ENCODE measurements around the gene AGO3.

DNA sequence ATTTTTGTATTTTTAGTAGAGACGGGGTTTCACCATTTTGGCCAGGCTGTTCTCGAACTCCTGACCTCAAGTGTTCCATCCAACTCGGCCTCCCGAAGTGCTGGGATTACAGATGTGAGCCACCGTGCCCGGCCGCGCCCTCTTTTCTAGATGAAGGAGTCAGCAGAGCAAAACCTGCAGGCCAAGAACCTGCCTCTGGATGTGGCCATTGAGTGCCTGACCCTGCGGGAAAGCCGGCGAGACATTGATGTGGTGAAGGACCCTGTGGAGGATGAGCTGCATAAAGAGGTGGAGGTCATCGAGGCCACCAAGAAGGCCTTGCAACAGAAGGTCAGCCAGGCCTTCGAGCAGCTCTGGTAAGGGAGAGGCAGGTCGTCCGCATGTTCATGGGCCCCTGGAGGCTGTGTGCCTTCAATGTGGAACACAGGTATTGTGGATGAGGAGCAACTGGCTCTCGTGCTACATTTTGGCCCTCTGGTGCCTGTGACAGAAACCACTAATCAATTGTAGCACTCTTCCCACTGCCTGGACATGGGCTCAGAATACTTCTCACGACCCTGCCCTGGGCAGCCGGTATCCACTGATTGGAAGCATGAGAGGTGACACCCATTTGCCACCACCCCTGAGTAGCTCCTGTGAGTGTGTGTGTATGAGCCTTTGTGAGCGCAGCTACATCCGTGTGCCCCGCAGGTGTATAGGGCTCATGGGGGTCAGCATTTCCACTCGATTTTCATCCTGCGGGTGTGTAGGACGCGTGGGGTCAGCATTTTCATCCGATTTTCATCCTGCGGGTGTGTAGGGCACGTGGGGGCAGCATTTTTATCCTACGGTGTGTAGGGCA, 155.0 kb downstream of the AGO3 start:
- TF ChIP-seq, protein P1, sequence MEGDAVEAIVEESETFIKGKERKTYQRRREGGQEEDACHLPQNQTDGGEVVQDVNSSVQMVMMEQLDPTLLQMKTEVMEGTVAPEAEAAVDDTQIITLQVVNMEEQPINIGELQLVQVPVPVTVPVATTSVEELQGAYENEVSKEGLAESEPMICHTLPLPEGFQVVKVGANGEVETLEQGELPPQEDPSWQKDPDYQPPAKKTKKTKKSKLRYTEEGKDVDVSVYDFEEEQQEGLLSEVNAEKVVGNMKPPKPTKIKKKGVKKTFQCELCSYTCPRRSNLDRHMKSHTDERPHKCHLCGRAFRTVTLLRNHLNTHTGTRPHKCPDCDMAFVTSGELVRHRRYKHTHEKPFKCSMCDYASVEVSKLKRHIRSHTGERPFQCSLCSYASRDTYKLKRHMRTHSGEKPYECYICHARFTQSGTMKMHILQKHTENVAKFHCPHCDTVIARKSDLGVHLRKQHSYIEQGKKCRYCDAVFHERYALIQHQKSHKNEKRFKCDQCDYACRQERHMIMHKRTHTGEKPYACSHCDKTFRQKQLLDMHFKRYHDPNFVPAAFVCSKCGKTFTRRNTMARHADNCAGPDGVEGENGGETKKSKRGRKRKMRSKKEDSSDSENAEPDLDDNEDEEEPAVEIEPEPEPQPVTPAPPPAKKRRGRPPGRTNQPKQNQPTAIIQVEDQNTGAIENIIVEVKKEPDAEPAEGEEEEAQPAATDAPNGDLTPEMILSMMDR (CRISPR knock-in tag; IDR thresholded peaks at IDR 0.05) = no peak
- TF ChIP-seq, protein P2, sequence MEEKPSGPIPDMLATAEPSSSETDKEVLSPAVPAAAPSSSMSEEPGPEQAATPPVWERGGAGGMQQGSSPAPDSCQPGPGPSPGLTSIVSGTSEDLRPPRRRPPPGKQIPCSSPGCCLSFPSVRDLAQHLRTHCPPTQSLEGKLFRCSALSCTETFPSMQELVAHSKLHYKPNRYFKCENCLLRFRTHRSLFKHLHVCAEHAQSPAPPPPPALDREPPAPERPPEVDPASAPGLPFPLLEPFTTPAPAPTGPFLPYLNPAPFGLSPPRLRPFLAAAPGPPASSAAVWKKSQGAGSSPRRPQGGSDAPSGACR (CRISPR knock-in tag; IDR thresholded peaks at IDR 0.05) = no peak
- TF ChIP-seq ZNF605 (CRISPR knock-in tag; IDR thresholded peaks at IDR 0.05) = no peak
- no peak for TF ChIP-seq NFIC (IDR thresholded peaks at IDR 0.05; ENCODE audit: low read length)
- no peak for TF ChIP-seq POLR2A (IDR thresholded peaks at IDR 0.05; ENCODE audit: insufficient read depth in 1 of 2, low read depth in 2 of 2, low read length in 2 of 2)
- no peak for TF ChIP-seq ZNF274 (CRISPR knock-in tag; IDR thresholded peaks at IDR 0.05)
